Cardiac fibroblast (primary cell): ENCODE measurements around the gene LRRC74B.
"Not testable (repeated sequence)": the region's sequence is repeated elsewhere in the genome, so short reads cannot be mapped to it uniquely, and the experiment has no call there.

Source experiments
- DNase-seq, 2 donors: peaks; one replicate each; pipeline versions ENCODE4 v3.0.0 to v3.0.0-alpha.2; 2010; ENCODE audit warnings: low read depth in 2 of 2
- H3K4me3 ChIP-seq, 2 donors: replicated peaks in 1 of 2; 1 replicate in 1 of 2; 2 replicates in 1 of 2; pipeline ENCODE4 v1.5.1; 2011; ENCODE audit warnings: low read depth in 2 of 2, low read length in 2 of 2, mild to moderate bottlenecking in 2 of 2, moderate library complexity in 1 of 2
- CTCF ChIP-seq: IDR thresholded peaks from one replicate; pipeline ENCODE4 v1.5.1; 2011; ENCODE audit warnings: low read depth, mild to moderate bottlenecking, low read length, inconsistent platforms

LRRC74B gene

GRCh38 chr22:20999350-21000206, 46.2 kb upstream of the LRRC74B start:
- H3K4me3 ChIP-seq: no peak overlapping the region
- no peak for TF ChIP-seq CTCF
- DNase-seq: no peak

- no peak for TF ChIP-seq CTCF
- H3K4me3 ChIP-seq: peak overlapping the region; percentile 80 to 84
- no peak for DNase-seq
These were observed 45.3 kb upstream of the LRRC74B start for GRCh38 chr22:21000207-21000986.

GRCh38 chr22:21000987-21001600, 44.7 kb upstream of the LRRC74B start:
- no peak for DNase-seq
- peak overlapping the region; percentile 80 to 84 for H3K4me3 ChIP-seq
- no peak for TF ChIP-seq CTCF

- no peak for TF ChIP-seq CTCF
- peak within 1 kb of the TSS; percentile 80 to 84 for H3K4me3 ChIP-seq
- peak; percentile 96 for DNase-seq
These were observed 44.0 kb upstream of the LRRC74B start, which contains the start of gene THAP7 for GRCh38 chr22:21001601-21002325. Gene THAP7, minus strand, starts transcription at chr22:21002118. Its CDS starts 207 bp downstream, at chr22:21001911.

- DNase-seq: no peak
- TF ChIP-seq CTCF: no peak
- no peak overlapping the region for H3K4me3 ChIP-seq
These were observed 42.0 kb upstream of the LRRC74B start for GRCh38 chr22:21003782-21004181.

GRCh38 chr22:21009208-21009607, 36.5 kb upstream of the LRRC74B start:
- H3K4me3 ChIP-seq, DNase-seq: not testable (repeated sequence)
